Stomach (tissue), 4 donors: ENCODE data around the gene GNA15.

Source experiments
- POLR2A ChIP-seq, 4 donors: fragments of 450-650 bp; IDR thresholded peaks; one replicate each; pipeline ENCODE4 v1.6.1; 2016; ENCODE audit warnings: antibody characterized with exemption in 4 of 4, control low read depth in 2 of 4, mild to moderate bottlenecking in 1 of 4, moderate library complexity in 1 of 4
- POLR2AphosphoS5 ChIP-seq, 3 donors: sonication (generic); formaldehyde crosslinking; IDR thresholded peaks; one replicate each; pipeline ENCODE4 v1.6.1; 2016; ENCODE audit warnings: antibody characterized with exemption in 3 of 3
- TF ChIP-seq, protein P1 (sequence below), 7 experiments: fragments of 450-650 bp in 4 of 7; fragments of 200-600 bp in 3 of 7; sonication (generic) in 3 of 7; IDR thresholded peaks; one replicate each; pipeline ENCODE4 v1.5.1; 2016 to 2019; ENCODE audit warnings: antibody characterized with exemption in 7 of 7, control low read depth in 2 of 7, mild to moderate bottlenecking in 1 of 7

DNA sequence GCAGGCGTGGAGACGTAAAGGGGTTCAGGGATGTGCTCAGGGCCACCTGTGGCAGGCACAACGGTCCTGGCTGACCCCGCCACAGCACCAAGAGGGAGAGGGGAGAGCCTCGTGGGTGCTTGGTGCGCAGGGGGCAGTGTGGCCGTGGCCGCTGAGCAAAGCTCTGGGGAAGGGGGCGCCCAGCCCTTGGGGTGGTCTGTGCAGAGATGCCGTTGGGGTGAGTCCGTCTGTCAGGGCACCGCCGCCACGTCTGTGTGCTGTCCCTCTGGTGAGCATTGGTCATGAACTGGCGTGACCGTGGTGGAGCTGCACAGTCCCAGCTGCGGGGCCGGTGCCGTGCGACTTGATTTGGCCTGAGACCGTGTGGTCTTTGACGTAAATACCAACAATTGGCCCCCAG, 26.3 kb upstream of the GNA15 start:
- TF ChIP-seq POLR2A (IDR thresholded peaks at IDR 0.05) (no peak), POLR2AphosphoS5 (IDR thresholded peaks at IDR 0.05) (no peak)
- TF ChIP-seq, protein P1, sequence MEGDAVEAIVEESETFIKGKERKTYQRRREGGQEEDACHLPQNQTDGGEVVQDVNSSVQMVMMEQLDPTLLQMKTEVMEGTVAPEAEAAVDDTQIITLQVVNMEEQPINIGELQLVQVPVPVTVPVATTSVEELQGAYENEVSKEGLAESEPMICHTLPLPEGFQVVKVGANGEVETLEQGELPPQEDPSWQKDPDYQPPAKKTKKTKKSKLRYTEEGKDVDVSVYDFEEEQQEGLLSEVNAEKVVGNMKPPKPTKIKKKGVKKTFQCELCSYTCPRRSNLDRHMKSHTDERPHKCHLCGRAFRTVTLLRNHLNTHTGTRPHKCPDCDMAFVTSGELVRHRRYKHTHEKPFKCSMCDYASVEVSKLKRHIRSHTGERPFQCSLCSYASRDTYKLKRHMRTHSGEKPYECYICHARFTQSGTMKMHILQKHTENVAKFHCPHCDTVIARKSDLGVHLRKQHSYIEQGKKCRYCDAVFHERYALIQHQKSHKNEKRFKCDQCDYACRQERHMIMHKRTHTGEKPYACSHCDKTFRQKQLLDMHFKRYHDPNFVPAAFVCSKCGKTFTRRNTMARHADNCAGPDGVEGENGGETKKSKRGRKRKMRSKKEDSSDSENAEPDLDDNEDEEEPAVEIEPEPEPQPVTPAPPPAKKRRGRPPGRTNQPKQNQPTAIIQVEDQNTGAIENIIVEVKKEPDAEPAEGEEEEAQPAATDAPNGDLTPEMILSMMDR (IDR thresholded peaks at IDR 0.05): no peak
